Measurements from ENCODE around the gene CENPX. TPM values are rescaled to one million over a fixed set of nuclear protein-coding genes. Genes with fewer than 3 reads are reported as not detected.
A peak's percentile ranks its signal among the peaks of the same experiment; 100 is the strongest.

CENPX gene
- total and polyA plus RNA-seq, 2 of the 13 experiments (the other 11 are each of a cell fraction or from before 2014, with no cell fraction given): 92.7 to 170 TPM

DNA sequence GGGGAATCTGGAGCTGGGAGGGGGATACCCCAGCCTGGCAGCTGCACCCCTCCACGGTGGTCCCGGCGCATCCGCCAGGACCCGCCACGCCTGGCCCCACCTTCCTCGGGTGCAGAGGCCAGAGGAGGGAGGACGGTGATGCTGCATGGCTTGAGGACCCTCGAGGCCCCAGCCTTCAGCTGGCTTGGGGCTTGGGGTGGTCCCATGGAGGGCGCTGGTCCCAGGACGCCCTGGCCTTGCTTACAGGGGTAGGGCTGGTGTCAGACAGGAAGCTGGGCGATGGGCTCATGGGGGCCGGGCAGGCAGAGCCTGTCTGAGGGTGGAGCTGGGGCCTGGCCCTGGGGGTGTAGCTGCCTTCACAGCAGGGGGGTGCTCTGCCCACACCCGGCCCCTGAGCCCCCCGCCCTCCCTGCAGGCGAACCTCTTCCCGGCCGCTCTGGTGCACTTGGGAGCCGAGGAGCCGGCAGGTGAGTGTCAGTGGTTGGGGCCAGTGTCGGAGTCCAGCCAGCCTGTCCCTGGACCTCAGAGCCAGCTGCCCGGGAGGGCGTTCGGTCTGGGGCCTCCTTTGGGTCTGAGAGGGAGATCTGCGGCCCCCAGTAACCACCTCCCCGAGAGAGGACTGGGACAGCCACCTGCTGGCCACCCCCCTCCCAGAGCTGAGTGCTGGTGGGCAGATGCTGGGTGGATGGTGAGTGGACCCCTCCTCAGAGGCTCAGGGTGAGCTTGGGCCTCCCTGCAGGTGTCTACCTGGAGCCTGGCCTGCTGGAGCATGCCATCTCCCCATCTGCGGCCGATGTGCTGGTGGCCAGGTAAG lies 6.4 kb downstream of the CENPX start (continued):
- TF ChIP-seq, protein P1, sequence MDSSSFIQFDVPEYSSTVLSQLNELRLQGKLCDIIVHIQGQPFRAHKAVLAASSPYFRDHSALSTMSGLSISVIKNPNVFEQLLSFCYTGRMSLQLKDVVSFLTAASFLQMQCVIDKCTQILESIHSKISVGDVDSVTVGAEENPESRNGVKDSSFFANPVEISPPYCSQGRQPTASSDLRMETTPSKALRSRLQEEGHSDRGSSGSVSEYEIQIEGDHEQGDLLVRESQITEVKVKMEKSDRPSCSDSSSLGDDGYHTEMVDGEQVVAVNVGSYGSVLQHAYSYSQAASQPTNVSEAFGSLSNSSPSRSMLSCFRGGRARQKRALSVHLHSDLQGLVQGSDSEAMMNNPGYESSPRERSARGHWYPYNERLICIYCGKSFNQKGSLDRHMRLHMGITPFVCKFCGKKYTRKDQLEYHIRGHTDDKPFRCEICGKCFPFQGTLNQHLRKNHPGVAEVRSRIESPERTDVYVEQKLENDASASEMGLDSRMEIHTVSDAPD (CRISPR knock-in tag; IDR thresholded peaks at IDR 0.05): 0 out of 2 replicates have a peak, but pooled peaks have one; percentile 2
- TF ChIP-seq ZSCAN22 (CRISPR knock-in tag; IDR thresholded peaks at IDR 0.05) (no peak), ZNF746 (CRISPR knock-in tag; IDR thresholded peaks at IDR 0.05) (no peak), EP300 (IDR thresholded peaks at IDR 0.05; ENCODE audit: low read depth in 2 of 2, low read length in 2 of 2) (no peak), EP300 (CRISPR knock-in tag; IDR thresholded peaks at IDR 0.05; ENCODE audit: borderline replicate concordance) (no peak), HMG20B (CRISPR knock-in tag; conservative IDR thresholded peaks at IDR 0.05) (0 out of 2 replicates have a peak, but pooled peaks have one; percentile 1), ZNF781 (CRISPR knock-in tag; IDR thresholded peaks at IDR 0.05; ENCODE audit: borderline replicate concordance, not compliant biosample characterization) (no peak), ZNF274 (CRISPR knock-in tag; IDR thresholded peaks at IDR 0.05) (0 out of 2 replicates have a peak, but pooled peaks have one; percentile 40), ZFY (CRISPR knock-in tag; IDR thresholded peaks at IDR 0.05) (no peak)
- TF ChIP-seq, protein P2, sequence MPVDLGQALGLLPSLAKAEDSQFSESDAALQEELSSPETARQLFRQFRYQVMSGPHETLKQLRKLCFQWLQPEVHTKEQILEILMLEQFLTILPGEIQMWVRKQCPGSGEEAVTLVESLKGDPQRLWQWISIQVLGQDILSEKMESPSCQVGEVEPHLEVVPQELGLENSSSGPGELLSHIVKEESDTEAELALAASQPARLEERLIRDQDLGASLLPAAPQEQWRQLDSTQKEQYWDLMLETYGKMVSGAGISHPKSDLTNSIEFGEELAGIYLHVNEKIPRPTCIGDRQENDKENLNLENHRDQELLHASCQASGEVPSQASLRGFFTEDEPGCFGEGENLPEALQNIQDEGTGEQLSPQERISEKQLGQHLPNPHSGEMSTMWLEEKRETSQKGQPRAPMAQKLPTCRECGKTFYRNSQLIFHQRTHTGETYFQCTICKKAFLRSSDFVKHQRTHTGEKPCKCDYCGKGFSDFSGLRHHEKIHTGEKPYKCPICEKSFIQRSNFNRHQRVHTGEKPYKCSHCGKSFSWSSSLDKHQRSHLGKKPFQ (CRISPR knock-in tag; IDR thresholded peaks at IDR 0.05; ENCODE audit: insufficient replicate concordance): no peak
- TF ChIP-seq, protein P3, sequence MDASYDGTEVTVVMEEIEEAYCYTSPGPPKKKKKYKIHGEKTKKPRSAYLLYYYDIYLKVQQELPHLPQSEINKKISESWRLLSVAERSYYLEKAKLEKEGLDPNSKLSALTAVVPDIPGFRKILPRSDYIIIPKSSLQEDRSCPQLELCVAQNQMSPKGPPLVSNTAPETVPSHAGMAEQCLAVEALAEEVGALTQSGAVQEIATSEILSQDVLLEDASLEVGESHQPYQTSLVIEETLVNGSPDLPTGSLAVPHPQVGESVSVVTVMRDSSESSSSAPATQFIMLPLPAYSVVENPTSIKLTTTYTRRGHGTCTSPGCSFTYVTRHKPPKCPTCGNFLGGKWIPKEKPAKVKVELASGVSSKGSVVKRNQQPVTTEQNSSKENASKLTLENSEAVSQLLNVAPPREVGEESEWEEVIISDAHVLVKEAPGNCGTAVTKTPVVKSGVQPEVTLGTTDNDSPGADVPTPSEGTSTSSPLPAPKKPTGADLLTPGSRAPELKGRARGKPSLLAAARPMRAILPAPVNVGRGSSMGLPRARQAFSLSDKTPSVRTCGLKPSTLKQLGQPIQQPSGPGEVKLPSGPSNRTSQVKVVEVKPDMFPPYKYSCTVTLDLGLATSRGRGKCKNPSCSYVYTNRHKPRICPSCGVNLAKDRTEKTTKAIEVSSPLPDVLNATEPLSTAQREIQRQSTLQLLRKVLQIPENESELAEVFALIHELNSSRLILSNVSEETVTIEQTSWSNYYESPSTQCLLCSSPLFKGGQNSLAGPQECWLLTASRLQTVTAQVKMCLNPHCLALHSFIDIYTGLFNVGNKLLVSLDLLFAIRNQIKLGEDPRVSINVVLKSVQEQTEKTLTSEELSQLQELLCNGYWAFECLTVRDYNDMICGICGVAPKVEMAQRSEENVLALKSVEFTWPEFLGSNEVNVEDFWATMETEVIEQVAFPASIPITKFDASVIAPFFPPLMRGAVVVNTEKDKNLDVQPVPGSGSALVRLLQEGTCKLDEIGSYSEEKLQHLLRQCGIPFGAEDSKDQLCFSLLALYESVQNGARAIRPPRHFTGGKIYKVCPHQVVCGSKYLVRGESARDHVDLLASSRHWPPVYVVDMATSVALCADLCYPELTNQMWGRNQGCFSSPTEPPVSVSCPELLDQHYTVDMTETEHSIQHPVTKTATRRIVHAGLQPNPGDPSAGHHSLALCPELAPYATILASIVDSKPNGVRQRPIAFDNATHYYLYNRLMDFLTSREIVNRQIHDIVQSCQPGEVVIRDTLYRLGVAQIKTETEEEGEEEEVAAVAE (CRISPR knock-in tag; IDR thresholded peaks at IDR 0.05; ENCODE audit: borderline replicate concordance): no peak
- TF ChIP-seq, protein P4, sequence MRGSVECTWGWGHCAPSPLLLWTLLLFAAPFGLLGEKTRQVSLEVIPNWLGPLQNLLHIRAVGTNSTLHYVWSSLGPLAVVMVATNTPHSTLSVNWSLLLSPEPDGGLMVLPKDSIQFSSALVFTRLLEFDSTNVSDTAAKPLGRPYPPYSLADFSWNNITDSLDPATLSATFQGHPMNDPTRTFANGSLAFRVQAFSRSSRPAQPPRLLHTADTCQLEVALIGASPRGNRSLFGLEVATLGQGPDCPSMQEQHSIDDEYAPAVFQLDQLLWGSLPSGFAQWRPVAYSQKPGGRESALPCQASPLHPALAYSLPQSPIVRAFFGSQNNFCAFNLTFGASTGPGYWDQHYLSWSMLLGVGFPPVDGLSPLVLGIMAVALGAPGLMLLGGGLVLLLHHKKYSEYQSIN (CRISPR knock-in tag; IDR thresholded peaks at IDR 0.05; ENCODE audit: borderline replicate concordance): no peak
- TF ChIP-seq, protein P5, sequence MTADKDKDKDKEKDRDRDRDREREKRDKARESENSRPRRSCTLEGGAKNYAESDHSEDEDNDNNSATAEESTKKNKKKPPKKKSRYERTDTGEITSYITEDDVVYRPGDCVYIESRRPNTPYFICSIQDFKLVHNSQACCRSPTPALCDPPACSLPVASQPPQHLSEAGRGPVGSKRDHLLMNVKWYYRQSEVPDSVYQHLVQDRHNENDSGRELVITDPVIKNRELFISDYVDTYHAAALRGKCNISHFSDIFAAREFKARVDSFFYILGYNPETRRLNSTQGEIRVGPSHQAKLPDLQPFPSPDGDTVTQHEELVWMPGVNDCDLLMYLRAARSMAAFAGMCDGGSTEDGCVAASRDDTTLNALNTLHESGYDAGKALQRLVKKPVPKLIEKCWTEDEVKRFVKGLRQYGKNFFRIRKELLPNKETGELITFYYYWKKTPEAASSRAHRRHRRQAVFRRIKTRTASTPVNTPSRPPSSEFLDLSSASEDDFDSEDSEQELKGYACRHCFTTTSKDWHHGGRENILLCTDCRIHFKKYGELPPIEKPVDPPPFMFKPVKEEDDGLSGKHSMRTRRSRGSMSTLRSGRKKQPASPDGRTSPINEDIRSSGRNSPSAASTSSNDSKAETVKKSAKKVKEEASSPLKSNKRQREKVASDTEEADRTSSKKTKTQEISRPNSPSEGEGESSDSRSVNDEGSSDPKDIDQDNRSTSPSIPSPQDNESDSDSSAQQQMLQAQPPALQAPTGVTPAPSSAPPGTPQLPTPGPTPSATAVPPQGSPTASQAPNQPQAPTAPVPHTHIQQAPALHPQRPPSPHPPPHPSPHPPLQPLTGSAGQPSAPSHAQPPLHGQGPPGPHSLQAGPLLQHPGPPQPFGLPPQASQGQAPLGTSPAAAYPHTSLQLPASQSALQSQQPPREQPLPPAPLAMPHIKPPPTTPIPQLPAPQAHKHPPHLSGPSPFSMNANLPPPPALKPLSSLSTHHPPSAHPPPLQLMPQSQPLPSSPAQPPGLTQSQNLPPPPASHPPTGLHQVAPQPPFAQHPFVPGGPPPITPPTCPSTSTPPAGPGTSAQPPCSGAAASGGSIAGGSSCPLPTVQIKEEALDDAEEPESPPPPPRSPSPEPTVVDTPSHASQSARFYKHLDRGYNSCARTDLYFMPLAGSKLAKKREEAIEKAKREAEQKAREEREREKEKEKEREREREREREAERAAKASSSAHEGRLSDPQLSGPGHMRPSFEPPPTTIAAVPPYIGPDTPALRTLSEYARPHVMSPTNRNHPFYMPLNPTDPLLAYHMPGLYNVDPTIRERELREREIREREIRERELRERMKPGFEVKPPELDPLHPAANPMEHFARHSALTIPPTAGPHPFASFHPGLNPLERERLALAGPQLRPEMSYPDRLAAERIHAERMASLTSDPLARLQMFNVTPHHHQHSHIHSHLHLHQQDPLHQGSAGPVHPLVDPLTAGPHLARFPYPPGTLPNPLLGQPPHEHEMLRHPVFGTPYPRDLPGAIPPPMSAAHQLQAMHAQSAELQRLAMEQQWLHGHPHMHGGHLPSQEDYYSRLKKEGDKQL (CRISPR knock-in tag; IDR thresholded peaks at IDR 0.05; ENCODE audit: low read depth): no peak

All from HepG2 (cell line).